ENCODE measurements around the gene CSPG4.

The CSPG4 gene

DNA sequence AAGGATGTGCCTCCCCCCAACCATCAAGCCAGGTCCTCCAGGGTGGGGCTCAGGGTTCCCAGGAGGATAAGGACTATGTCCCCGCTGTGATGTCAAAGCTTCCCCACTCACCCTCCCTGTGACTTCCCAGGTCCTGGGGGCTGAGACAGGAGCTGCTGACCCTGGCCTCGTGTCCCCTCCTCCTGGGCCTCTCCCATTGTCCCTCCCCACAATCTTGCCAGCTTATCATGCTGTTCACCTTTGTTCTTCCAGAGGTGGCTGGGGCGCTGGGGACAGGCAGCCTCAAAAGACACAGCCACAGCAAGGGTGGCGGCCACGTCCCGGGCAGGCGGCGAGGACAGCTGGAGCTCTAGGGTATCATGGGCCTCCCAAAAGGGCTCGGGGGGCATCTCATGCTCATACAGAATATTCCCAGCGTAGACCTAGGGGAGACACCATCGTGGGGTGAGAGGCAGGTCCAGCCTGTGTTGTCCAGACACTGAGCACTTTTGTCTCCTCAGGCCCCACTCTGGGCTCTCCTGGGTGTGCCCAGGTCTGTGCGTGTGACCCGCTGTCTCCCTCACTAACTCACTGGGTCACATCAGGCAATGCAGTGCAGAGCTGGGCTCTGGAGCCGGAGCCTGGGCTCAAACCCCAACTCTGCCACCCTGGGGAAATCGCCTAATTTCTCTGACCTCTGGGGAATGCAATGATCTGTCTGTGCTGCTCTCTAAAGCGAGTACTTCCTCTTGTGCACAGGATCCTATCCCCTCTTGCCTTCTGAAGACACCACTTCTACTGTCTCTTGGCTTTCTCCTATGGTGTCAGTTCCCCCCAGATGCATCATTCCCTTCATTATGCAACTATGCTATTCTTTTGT lies 35.0 kb downstream of the CSPG4 start:
- H3K4me1 ChIP-seq (ENCODE audit: control insufficient read depth, low read length): no peaks in the 10 kb centered on the region
- TF ChIP-seq, protein P1, sequence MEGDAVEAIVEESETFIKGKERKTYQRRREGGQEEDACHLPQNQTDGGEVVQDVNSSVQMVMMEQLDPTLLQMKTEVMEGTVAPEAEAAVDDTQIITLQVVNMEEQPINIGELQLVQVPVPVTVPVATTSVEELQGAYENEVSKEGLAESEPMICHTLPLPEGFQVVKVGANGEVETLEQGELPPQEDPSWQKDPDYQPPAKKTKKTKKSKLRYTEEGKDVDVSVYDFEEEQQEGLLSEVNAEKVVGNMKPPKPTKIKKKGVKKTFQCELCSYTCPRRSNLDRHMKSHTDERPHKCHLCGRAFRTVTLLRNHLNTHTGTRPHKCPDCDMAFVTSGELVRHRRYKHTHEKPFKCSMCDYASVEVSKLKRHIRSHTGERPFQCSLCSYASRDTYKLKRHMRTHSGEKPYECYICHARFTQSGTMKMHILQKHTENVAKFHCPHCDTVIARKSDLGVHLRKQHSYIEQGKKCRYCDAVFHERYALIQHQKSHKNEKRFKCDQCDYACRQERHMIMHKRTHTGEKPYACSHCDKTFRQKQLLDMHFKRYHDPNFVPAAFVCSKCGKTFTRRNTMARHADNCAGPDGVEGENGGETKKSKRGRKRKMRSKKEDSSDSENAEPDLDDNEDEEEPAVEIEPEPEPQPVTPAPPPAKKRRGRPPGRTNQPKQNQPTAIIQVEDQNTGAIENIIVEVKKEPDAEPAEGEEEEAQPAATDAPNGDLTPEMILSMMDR (IDR thresholded peaks at IDR 0.05; ENCODE audit: low read depth, low read length, poor library complexity, severe bottlenecking): no peak
- no peak for TF ChIP-seq EZH2phosphoT487 (IDR thresholded peaks at IDR 0.05; ENCODE audit: borderline replicate concordance, low read length)
- no peaks in the 10 kb centered on the region for H3K9me2 ChIP-seq (replicated peaks; ENCODE audit: control insufficient read depth, low read length)
- no peaks in the 10 kb centered on the region for H3F3A ChIP-seq (ENCODE audit: control insufficient read depth, insufficient read depth)
- no peaks in the 10 kb centered on the region for H3K79me2 ChIP-seq (ENCODE audit: control insufficient read depth, low read length)
- H3K36me3 ChIP-seq (ENCODE audit: control insufficient read depth, low read length): no peaks in the 10 kb centered on the region
- H3K9me3 ChIP-seq (ENCODE audit: control insufficient read depth, insufficient read depth, low read length): no peaks in the 10 kb centered on the region
- H3K27ac ChIP-seq (ENCODE audit: low read depth, low read length): no peak overlapping the region
- H3K4me2 ChIP-seq (ENCODE audit: low read length): no peak overlapping the region
- H3K27me3 ChIP-seq (ENCODE audit: control insufficient read depth, low read length): 0 out of 2 replicates have a peak, but pooled peaks cover 2% of the 10 kb centered on the region
- H4K20me1 ChIP-seq (ENCODE audit: control insufficient read depth, insufficient read depth, low read depth, low read length): no peaks in the 10 kb centered on the region
- no peak overlapping the region for H3K4me3 ChIP-seq (ENCODE audit: low read length)

DNA sequence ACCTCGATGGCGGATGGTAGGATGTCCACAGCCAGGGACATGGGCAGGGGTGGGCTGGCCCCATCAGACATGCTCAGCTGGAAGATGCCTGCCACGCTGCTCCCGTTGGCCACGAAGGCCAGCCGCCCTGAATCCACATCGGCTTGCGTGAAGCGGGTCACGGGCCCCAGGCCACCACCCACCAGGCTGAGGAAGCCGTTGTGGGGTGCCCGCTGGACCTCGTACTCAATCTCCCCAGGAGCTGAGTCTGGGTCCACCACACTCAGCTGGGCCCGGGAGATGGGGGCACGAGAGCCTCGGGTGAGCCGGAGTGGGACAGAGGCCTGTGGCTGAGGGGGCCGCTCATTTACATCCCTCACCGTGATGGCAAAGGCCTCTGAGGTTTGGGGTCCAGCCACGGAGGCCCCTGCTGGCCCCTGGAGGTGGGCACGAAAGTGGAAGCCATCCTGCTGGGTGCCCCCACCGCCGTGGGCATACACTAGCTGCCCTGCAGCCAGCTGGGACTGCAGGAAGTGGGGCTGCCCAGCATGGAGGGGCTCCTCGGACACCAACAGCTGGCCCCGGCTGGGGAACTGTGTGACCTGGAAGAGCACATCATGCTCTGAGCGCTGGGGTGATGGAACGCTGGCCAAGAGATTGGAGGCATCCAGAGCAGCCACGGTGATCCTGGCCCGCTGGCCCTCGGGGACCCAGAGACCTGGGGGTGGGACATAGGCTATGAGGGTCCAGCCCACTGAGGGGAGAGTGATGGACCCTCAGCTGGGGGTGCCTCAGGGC lies 35.8 kb downstream of the CSPG4 start:
- Histone ChIP-seq H3K27ac (ENCODE audit: low read depth, low read length) (no peak overlapping the region), H3K9me3 (ENCODE audit: control insufficient read depth, insufficient read depth, low read length) (no peaks in the 10 kb centered on the region), H3F3A (ENCODE audit: control insufficient read depth, insufficient read depth) (no peaks in the 10 kb centered on the region), H3K79me2 (ENCODE audit: control insufficient read depth, low read length) (no peaks in the 10 kb centered on the region), H4K20me1 (ENCODE audit: control insufficient read depth, insufficient read depth, low read depth, low read length) (no peaks in the 10 kb centered on the region), H3K27me3 (ENCODE audit: control insufficient read depth, low read length) (peaks cover 10% of the 10 kb centered on the region; the same call in 1 of the 2 replicates), H3K9me2 (replicated peaks; ENCODE audit: control insufficient read depth, low read length) (no peaks in the 10 kb centered on the region), H3K4me1 (ENCODE audit: control insufficient read depth, low read length) (no peaks in the 10 kb centered on the region), H3K4me3 (ENCODE audit: low read length) (no peak overlapping the region), H3K36me3 (ENCODE audit: control insufficient read depth, low read length) (no peaks in the 10 kb centered on the region), H3K4me2 (ENCODE audit: low read length) (no peak overlapping the region)
- TF ChIP-seq EZH2phosphoT487 (IDR thresholded peaks at IDR 0.05; ENCODE audit: borderline replicate concordance, low read length): no peak
- TF ChIP-seq, protein P1 (IDR thresholded peaks at IDR 0.05; ENCODE audit: low read depth, low read length, poor library complexity, severe bottlenecking): no peak

DNA sequence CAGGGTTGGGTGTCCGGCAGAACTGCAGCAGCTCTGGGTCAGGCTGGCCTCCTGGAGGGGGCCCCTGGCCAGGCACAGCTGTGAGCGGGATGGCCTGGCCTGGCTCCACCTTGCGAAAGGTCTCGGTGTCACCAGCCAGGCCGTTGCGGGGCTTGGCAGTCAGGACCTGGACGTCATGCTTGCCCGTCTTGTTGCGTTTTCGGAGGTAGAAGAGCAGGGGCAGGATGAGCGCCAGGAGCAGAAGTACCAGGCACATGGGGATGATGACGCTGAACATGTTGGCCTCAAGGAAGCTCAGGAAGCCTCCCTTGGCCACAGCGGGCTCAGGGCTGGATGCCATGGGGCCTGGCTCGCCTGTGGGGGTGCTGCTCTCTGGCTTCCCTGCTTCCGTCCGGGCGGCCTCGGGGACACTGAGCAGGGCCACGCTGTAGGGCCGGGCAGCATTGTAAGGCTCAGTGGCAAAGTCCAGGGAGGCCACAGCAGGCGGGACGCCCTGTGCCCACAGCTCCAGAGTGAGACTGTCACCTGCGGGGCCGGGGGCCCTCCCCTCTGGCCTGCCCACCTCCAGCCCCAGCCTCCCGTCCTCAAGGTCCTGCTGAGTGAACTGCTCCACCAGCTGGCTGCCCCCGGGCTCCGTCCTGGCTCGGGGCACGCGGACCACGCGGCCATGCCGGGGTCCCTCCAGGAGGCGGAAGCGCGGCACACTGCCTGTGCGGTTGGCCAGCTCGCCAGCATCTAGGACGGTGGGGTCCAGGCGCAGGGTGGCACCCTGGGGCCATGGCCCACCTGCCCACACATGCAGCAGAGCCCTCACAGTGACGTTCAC lies 36.9 kb downstream of the CSPG4 start:
- Histone ChIP-seq H3K4me2 (ENCODE audit: low read length) (no peak overlapping the region), H4K20me1 (ENCODE audit: control insufficient read depth, insufficient read depth, low read depth, low read length) (no peaks in the 10 kb centered on the region), H3K4me3 (ENCODE audit: low read length) (no peak overlapping the region), H3K9me2 (replicated peaks; ENCODE audit: control insufficient read depth, low read length) (no peaks in the 10 kb centered on the region), H3K4me1 (ENCODE audit: control insufficient read depth, low read length) (no peaks in the 10 kb centered on the region), H3K27me3 (ENCODE audit: control insufficient read depth, low read length) (peaks cover 10% of the 10 kb centered on the region; the same call in 1 of the 2 replicates), H3F3A (ENCODE audit: control insufficient read depth, insufficient read depth) (no peaks in the 10 kb centered on the region), H3K9me3 (ENCODE audit: control insufficient read depth, insufficient read depth, low read length) (no peaks in the 10 kb centered on the region), H3K36me3 (ENCODE audit: control insufficient read depth, low read length) (no peaks in the 10 kb centered on the region), H3K79me2 (ENCODE audit: control insufficient read depth, low read length) (no peaks in the 10 kb centered on the region), H3K27ac (ENCODE audit: low read depth, low read length) (no peak overlapping the region)
- TF ChIP-seq, protein P1 (IDR thresholded peaks at IDR 0.05; ENCODE audit: low read depth, low read length, poor library complexity, severe bottlenecking): no peak
- TF ChIP-seq EZH2phosphoT487 (IDR thresholded peaks at IDR 0.05; ENCODE audit: borderline replicate concordance, low read length): no peak
